Measurements from ENCODE around the gene NID1.

The NID1 gene

GRCh38 chr1:235951661-235952060 is 113.2 kb downstream of the NID1 start:
- Histone ChIP-seq H3K36me3 (replicated peaks; ENCODE audit: insufficient read depth, low read length) (no peaks in the 10 kb centered on the region), H3K9me2 (replicated peaks; ENCODE audit: insufficient read depth, low read length) (no peaks in the 10 kb centered on the region), H3K27ac (ENCODE audit: low read length) (no peak overlapping the region), H3K27me3 (replicated peaks; ENCODE audit: insufficient read depth, low read length) (no peaks in the 10 kb centered on the region; the same call in 1 of the 2 replicates), H3K9ac (ENCODE audit: low read length) (no peak overlapping the region), H3K4me2 (ENCODE audit: low read depth, low read length) (no peak overlapping the region), H3K4me3 (ENCODE audit: low read length) (no peak overlapping the region), H3K9me3 (replicated peaks; ENCODE audit: insufficient read depth, low read length) (no peaks in the 10 kb centered on the region), H3K79me2 (ENCODE audit: low read length) (no peaks in the 10 kb centered on the region), H4K20me1 (ENCODE audit: insufficient read depth, low read length) (no peaks in the 10 kb centered on the region), H2AFZ (ENCODE audit: low read length) (no peak overlapping the region), H3F3A (ENCODE audit: insufficient read depth, low read length) (peaks cover 7% of the 10 kb centered on the region; the same call in 1 of the 2 replicates), H3K4me1 (ENCODE audit: low read length) (peaks cover 11% of the 10 kb centered on the region)
- no peak for DNase-seq
- TF ChIP-seq EZH2 (optimal IDR thresholded peaks at IDR 0.05; ENCODE audit: low read depth, low read length) = no peak
- TF ChIP-seq EZH2phosphoT487 (IDR thresholded peaks at IDR 0.05; ENCODE audit: low read length) = no peak
- TF ChIP-seq CTCF (IDR thresholded peaks at IDR 0.05; ENCODE audit: low read length) = no peak

GRCh38 chr1:235950318-235950717 is 114.6 kb downstream of the NID1 start:
- H3K79me2 ChIP-seq (ENCODE audit: low read length) = no peaks in the 10 kb centered on the region
- no peaks in the 10 kb centered on the region for H4K20me1 ChIP-seq (ENCODE audit: insufficient read depth, low read length)
- H3F3A ChIP-seq (ENCODE audit: insufficient read depth, low read length) = peaks cover 7% of the 10 kb centered on the region; the same call in 1 of the 2 replicates
- peaks cover 11% of the 10 kb centered on the region for H3K4me1 ChIP-seq (ENCODE audit: low read length)
- H3K27ac ChIP-seq (ENCODE audit: low read length) = no peak overlapping the region
- no peak overlapping the region for H3K9ac ChIP-seq (ENCODE audit: low read length)
- H3K27me3 ChIP-seq (replicated peaks; ENCODE audit: insufficient read depth, low read length) = no peaks in the 10 kb centered on the region
- DNase-seq = no peak
- no peak overlapping the region for H3K4me3 ChIP-seq (ENCODE audit: low read length)
- TF ChIP-seq EZH2 (optimal IDR thresholded peaks at IDR 0.05; ENCODE audit: low read depth, low read length) (no peak), CTCF (IDR thresholded peaks at IDR 0.05; ENCODE audit: low read length) (no peak), EZH2phosphoT487 (IDR thresholded peaks at IDR 0.05; ENCODE audit: low read length) (no peak)
- H3K9me2 ChIP-seq (replicated peaks; ENCODE audit: insufficient read depth, low read length) = no peaks in the 10 kb centered on the region
- H3K4me2 ChIP-seq (ENCODE audit: low read depth, low read length) = no peak overlapping the region
- H3K36me3 ChIP-seq (replicated peaks; ENCODE audit: insufficient read depth, low read length) = no peaks in the 10 kb centered on the region
- H3K9me3 ChIP-seq (replicated peaks; ENCODE audit: insufficient read depth, low read length) = no peaks in the 10 kb centered on the region
- no peak overlapping the region for H2AFZ ChIP-seq (ENCODE audit: low read length)

- no peaks in the 10 kb centered on the region for H3K9me3 ChIP-seq (replicated peaks; ENCODE audit: insufficient read depth, low read length)
- no peaks in the 10 kb centered on the region for H3K4me1 ChIP-seq (ENCODE audit: low read length)
- H3K36me3 ChIP-seq (replicated peaks; ENCODE audit: insufficient read depth, low read length) = no peaks in the 10 kb centered on the region
- H3K79me2 ChIP-seq (ENCODE audit: low read length) = no peaks in the 10 kb centered on the region
- H3K27ac ChIP-seq (ENCODE audit: low read length) = no peak overlapping the region
- no peaks in the 10 kb centered on the region for H3F3A ChIP-seq (ENCODE audit: insufficient read depth, low read length)
- no peak overlapping the region for H3K4me3 ChIP-seq (ENCODE audit: low read length)
- H2AFZ ChIP-seq (ENCODE audit: low read length) = no peak overlapping the region
- H3K9me2 ChIP-seq (replicated peaks; ENCODE audit: insufficient read depth, low read length) = no peaks in the 10 kb centered on the region
- no peak for DNase-seq
- no peak overlapping the region for H3K9ac ChIP-seq (ENCODE audit: low read length)
- H3K4me2 ChIP-seq (ENCODE audit: low read depth, low read length) = no peak overlapping the region
- no peaks in the 10 kb centered on the region for H4K20me1 ChIP-seq (ENCODE audit: insufficient read depth, low read length)
- H3K27me3 ChIP-seq (replicated peaks; ENCODE audit: insufficient read depth, low read length) = no peaks in the 10 kb centered on the region
- TF ChIP-seq EZH2 (optimal IDR thresholded peaks at IDR 0.05; ENCODE audit: low read depth, low read length) = no peak
- TF ChIP-seq EZH2phosphoT487 (IDR thresholded peaks at IDR 0.05; ENCODE audit: low read length) = no peak
- TF ChIP-seq CTCF (IDR thresholded peaks at IDR 0.05; ENCODE audit: low read length) = no peak
These were observed 116.0 kb downstream of the NID1 start for GRCh38 chr1:235948774-235949427.
